Activated CD4-positive, alpha-beta memory T cell treated with anti-CD3 and anti-CD28 coated beads, Interleukin-2, amount 10 ng/mL, durations not matched to agents 7 days and 5 days (primary cell): ENCODE measurements around the gene MYO1E. TPM values are rescaled to one million over a fixed set of nuclear protein-coding genes. Genes with fewer than 3 reads are reported as not detected.
"Not testable (repeated sequence)": the region's sequence is repeated elsewhere in the genome, so short reads cannot be mapped to it uniquely, and the experiment has no call there.

Source experiments
- CTCF ChIA-PET: fragments of 350-600 bp; sonication (Branson Sonifier 250); formaldehyde crosslinking; loops from one replicate; lab custom pipeline; 2021; ENCODE audit warnings: antibody characterized with exemption, inconsistent platforms; lab: Charles Lee
- POLR2A ChIA-PET: fragments of 350-600 bp; sonication (Branson Sonifier 250); formaldehyde crosslinking; loops from one replicate; lab custom pipeline; 2021; ENCODE audit warnings: antibody characterized with exemption; lab: Charles Lee
- DNase-seq: peaks from one replicate; pipeline ENCODE4 v3.0.0-alpha.2; 2020
- H3K27ac Mint-ChIP-seq: one replicate; pipeline ENCODE4 v1.8.0; 2021; ENCODE audit warnings: mild to moderate bottlenecking, mixed read lengths
- H3K27me3 Mint-ChIP-seq: one replicate; pipeline ENCODE4 v1.8.0; 2021; ENCODE audit warnings: mixed read lengths
- H3K36me3 Mint-ChIP-seq: one replicate; pipeline ENCODE4 v1.8.0; 2021; ENCODE audit warnings: low read depth, mixed read lengths
- H3K4me1 Mint-ChIP-seq: one replicate; pipeline ENCODE4 v1.8.0; 2021; ENCODE audit warnings: mixed read lengths
- H3K4me3 Mint-ChIP-seq: one replicate; pipeline ENCODE4 v1.8.0; 2021; ENCODE audit warnings: mild to moderate bottlenecking, mixed read lengths
- H3K9me3 Mint-ChIP-seq: one replicate; pipeline ENCODE4 v1.8.0; 2021; ENCODE audit warnings: mixed read lengths
- total RNA-seq, 2 experiments: library from RNA; stranded (reverse); gene quantifications; one replicate each; pipeline ENCODE4 v1.2.3, GENCODE V29; 2021

The MYO1E gene
- total RNA-seq, 2 experiments from 2014 or later = 40.8 to 46.1 TPM

DNA sequence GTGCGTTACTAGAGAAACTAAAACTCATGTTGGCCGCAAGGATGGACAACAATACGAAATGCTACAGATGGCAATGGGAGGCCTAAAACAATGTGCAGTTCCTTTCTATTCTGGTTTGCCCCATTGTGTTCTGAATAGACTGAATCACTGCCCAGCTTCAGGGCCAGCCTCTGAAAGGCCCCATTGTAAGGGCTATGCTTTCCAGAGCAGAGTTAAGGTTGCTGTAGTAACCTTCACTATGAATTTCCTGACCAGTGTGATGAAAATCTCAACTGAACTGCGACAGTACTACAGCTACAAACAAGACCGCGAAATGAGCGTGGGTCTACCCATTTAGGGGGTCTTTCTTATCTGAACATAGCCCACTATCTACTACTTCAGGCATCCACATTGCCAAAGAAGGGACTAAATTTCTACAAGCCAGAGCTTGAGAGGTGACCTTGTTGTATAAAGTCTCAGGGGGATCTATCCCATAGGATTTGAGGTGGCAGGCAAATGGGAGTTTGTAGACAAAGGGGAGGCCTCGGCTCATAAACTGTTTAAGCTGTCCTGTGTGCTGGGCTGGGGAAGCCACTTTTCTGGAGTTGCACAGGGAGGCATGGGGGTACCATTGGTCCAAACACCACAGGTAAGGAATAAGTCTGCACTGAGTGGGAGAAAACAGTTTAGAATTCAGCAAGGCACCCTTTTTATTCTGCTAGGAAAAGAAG lies 80.1 kb downstream of the MYO1E start:
- no peak for DNase-seq
- Mint-ChIP-seq H3K27ac (no peak overlapping the region), H3K9me3 (no peaks in the 10 kb centered on the region), H3K4me3 (no peak overlapping the region), H3K27me3 (peaks cover 34% of the 10 kb centered on the region), H3K4me1 (peaks cover 16% of the 10 kb centered on the region), H3K36me3 (no peaks in the 10 kb centered on the region)
- ChIA-PET POLR2A (no interaction called here), CTCF (interaction anchor here (1.1 to 2.6 kb wide), 2 partner anchors 14 to 45 kb away, joined by 5 to 6 read pairs; no protein-coding TSS in a partner anchor)

DNA sequence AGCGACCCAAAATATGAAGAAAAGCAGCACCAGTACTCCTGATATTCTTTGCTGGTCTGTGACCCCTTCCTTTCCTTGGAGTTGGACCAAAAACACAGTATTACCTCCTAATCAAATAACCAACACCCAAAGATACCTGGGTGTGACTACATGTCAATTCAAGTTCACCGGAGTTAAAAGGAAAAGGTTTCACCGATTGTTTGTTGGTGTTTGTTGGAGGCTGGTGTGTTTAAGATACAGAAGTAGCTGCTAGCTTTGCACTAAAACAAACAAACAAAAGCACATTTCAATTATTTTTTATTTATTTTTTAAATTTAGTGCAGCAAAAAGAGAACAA lies 81.5 kb downstream of the MYO1E start:
- ChIA-PET CTCF (interaction anchor here (2.6 kb wide), 1 partner anchor 44 kb away, joined by 6 read pairs; no protein-coding TSS in a partner anchor), POLR2A (no interaction called here)
- no peaks in the 10 kb centered on the region for H3K36me3 Mint-ChIP-seq
- DNase-seq = no peak
- peaks cover 39% of the 10 kb centered on the region for H3K27me3 Mint-ChIP-seq
- no peak overlapping the region for H3K4me3 Mint-ChIP-seq
- peaks cover 10% of the 10 kb centered on the region for H3K4me1 Mint-ChIP-seq
- H3K9me3 Mint-ChIP-seq = no peaks in the 10 kb centered on the region
- H3K27ac Mint-ChIP-seq = no peak overlapping the region

DNA sequence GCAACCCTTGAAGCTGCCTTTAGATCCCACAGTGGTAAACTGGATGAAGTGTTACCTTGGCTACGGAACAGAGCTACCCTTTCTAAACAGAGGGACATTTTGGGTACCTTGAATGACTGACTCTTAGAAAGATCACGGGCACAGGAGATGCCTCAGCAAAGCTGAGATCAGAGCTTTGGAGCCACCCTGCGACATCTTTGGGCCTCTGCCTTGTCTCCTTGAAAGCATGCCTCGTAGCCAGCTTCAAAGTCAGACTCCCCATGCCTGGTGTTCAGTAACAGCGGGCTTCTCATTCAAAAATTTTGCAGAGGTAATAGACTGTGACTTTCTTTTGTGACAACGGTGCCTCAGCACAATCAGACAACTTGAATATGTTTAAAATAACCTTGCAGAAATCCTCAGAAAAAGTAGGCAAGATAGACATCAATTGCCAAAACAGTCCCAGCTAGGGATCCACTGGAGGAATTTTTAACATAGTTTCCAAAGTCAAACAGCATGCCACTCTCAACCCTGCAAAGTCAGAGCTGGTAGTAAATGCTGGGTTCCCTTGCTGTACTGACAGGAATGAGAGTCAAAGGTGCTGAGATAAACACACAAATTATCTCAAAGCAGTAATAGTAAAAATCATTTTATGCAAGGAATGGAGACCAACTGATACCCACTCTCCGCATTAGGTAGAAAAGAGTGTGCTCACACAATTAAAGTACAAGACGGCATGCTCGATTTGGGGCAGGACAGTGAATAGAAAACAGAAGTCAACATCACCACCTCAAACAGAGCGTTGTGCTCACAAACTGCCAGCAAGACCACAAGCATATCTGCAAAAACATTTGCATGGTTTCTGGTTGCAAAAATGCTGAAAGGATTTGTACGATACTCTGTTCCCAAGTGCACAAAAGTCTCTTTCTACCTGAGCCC lies 82.1 kb downstream of the MYO1E start:
- ChIA-PET POLR2A (no interaction called here), CTCF (interaction anchor here (1.3 kb wide), 1 partner anchor 43 kb away, joined by 3 read pairs; no protein-coding TSS in a partner anchor)
- no peaks in the 10 kb centered on the region for H3K9me3 Mint-ChIP-seq
- no peak overlapping the region for H3K27ac Mint-ChIP-seq
- H3K4me3 Mint-ChIP-seq = no peak overlapping the region
- peaks cover 9% of the 10 kb centered on the region for H3K4me1 Mint-ChIP-seq
- peaks cover 36% of the 10 kb centered on the region for H3K27me3 Mint-ChIP-seq
- no peaks in the 10 kb centered on the region for H3K36me3 Mint-ChIP-seq
- DNase-seq = no peak

DNA sequence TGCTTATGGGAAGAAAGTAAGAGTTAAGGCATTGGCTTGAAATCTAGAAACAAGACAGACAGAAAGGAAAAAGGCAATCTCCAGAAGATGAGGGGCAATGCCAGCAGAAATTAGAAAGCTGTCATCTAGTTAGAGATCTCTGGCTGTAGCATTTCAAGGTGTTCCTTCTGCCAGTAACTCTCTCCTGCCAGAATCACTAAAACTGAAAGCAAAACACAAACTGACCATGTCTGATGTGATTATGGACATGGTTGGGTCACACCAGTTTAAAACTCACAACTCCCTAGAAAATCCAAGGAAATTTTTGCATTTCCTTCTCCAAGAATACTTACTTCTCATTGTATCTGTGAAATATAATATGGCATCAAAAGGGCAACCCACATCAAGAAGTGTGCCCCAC lies 83.1 kb downstream of the MYO1E start:
- CTCF ChIA-PET = interaction anchor here (1.3 kb wide), 1 partner anchor 42 kb away, joined by 3 read pairs; no protein-coding TSS in a partner anchor
- peaks cover 8% of the 10 kb centered on the region for H3K4me1 Mint-ChIP-seq
- POLR2A ChIA-PET = interaction anchor here (1.2 kb wide), 1 partner anchor 11 kb away, joined by 3 read pairs; no protein-coding TSS in a partner anchor

DNA sequence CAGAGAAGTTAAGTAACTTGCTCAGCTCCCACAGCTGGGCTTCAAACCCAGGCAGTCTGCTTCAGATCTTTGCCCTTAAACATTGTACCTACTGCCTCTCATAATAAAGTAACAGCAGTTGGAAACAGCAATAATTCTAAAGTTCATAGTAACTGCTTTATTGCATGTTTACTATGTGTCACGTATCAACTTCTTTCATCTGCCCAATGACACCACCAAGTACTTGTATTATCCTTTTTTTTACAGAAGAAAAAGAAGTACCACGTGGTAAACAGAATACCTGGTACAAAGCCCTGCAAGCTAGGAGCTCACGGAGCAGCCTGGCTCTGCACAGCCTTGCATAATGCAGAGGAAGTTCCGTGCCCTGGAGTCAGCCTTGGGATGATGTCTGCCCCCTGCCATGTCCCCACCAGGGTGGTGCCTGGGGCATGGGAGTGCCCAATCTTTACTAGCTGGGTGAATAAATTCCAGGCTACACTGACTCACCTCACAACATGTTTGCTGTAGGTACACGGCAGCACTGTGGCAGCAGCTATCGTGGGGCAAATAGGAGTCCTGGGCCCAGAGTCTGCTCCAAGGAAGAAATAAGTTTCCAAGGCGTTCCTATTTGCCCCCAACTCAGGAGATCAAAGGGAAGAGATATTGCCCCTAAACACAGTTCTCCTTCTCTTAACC lies 88.8 kb downstream of the MYO1E start:
- ChIA-PET CTCF (interaction anchor here (0.5 kb wide), 1 partner anchor 36 kb away, joined by 3 read pairs; no protein-coding TSS in a partner anchor), POLR2A (no interaction called here)
- H3K27ac Mint-ChIP-seq = no peak overlapping the region
- H3K4me1 Mint-ChIP-seq = peaks cover 12% of the 10 kb centered on the region
- no peaks in the 10 kb centered on the region for H3K36me3 Mint-ChIP-seq
- peaks cover 26% of the 10 kb centered on the region for H3K27me3 Mint-ChIP-seq
- DNase-seq = no peak
- no peak overlapping the region for H3K4me3 Mint-ChIP-seq
- H3K9me3 Mint-ChIP-seq = no peaks in the 10 kb centered on the region

More for the DNA sequence above, 83.1 kb downstream of the MYO1E start:
- Mint-ChIP-seq H3K27me3 (peaks cover 35% of the 10 kb centered on the region), H3K4me3 (no peak overlapping the region), H3K9me3 (no peaks in the 10 kb centered on the region), H3K27ac (no peak overlapping the region), H3K36me3 (no peaks in the 10 kb centered on the region)
- no peak for DNase-seq

DNA sequence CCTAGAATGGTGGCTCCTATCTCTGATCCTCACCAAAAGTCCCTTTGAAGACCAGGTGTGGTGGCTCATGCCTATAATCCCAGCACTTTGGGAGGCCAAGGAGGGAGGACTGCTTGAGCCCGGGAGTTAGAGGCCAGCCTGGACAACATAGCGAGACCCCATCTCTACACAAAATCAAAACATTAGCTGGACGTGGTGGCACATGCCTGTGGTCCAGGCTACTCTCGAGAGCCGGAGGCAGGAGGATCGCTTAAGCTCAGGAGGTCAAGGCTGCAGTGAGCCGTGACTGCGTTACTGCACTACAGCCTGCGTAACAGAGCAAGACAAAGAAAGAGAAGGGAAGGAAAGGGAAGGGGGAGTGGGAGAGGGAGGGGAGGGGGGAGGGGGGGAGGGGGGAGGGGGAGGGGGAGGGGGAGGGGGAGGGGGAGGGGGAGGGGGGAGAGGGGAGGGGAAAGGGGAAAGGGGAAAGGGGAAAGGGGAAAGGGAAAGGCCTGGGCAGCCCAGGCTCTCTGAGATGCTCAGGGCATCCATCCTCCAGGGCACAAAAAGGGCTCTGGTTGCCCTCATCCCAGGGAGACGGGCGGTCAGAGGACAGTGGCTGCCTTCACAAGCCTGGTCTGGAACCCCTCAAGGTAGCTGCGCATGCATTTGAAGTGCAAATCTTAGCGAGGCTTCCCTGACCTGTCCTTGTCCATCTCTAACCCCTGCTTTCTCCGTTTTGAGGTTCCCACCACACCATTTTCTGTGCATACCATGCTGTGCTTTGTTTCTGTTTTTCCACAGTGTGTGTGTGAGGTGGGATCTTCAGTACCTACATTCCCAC lies 89.9 kb downstream of the MYO1E start:
- Mint-ChIP-seq H3K4me1 (peaks cover 11% of the 10 kb centered on the region), H3K27me3 (peaks cover 28% of the 10 kb centered on the region), H3K27ac (no peak overlapping the region), H3K4me3 (no peak overlapping the region), H3K36me3 (no peaks in the 10 kb centered on the region), H3K9me3 (no peaks in the 10 kb centered on the region)
- DNase-seq = no peak
- POLR2A ChIA-PET = no interaction called here
- CTCF ChIA-PET = no interaction called here

DNA sequence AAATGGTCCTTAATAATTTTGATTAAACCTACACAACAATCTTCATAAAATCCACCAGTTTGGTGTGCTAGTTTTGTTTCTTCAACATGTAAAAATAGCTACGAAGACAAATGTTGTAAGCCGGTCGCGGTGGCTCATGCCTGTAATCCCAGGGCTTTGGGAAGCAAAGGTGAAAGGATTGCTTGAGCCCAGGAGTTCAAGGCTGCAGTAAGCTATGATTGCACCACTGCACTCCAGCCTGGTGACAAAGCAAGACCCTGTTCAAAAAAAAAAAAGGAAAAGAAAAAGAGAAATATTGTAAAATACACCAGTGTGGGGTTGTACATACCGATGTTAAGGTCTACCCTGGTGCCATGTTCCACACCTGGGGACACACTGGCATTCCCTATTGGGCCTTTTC lies 91.0 kb downstream of the MYO1E start:
- CTCF ChIA-PET = no interaction called here
- no peak for DNase-seq
- Mint-ChIP-seq H3K27me3 (peaks cover 32% of the 10 kb centered on the region), H3K9me3 (no peaks in the 10 kb centered on the region), H3K4me3 (no peak overlapping the region), H3K36me3 (no peaks in the 10 kb centered on the region), H3K4me1 (peaks cover 13% of the 10 kb centered on the region), H3K27ac (no peak overlapping the region)
- POLR2A ChIA-PET = no interaction called here

DNA sequence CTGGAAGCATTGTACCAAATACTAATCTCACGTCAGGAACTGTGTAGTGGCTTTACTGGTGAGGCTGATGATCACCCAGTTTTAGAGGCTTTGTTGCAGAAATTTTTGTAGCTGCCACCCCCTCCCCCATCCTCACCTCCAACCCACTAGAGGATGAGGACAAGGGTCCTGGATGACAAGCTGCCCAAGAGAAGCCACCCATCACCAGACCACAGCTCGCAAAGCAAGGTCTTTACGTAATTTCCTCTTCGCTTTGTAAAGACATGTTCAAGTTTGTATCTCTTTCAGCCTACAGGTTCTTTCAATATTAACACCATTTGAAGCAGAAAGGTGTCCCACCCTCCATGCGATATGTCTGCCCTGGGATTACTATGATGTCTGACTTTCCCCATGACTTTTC lies 91.8 kb downstream of the MYO1E start:
- Mint-ChIP-seq H3K9me3 (no peaks in the 10 kb centered on the region), H3K36me3 (no peaks in the 10 kb centered on the region), H3K27me3 (peaks cover 29% of the 10 kb centered on the region), H3K4me3 (no peak overlapping the region), H3K27ac (no peak overlapping the region), H3K4me1 (peaks cover 21% of the 10 kb centered on the region)
- ChIA-PET POLR2A (interaction anchor here (1.1 kb wide), 2 partner anchors 20 to 63 kb away, joined by 3 to 4 read pairs; no protein-coding TSS in a partner anchor), CTCF (interaction anchor here (0.6 kb wide), 1 partner anchor 54 kb away, joined by 3 read pairs; no protein-coding TSS in a partner anchor)
- DNase-seq = no peak

DNA sequence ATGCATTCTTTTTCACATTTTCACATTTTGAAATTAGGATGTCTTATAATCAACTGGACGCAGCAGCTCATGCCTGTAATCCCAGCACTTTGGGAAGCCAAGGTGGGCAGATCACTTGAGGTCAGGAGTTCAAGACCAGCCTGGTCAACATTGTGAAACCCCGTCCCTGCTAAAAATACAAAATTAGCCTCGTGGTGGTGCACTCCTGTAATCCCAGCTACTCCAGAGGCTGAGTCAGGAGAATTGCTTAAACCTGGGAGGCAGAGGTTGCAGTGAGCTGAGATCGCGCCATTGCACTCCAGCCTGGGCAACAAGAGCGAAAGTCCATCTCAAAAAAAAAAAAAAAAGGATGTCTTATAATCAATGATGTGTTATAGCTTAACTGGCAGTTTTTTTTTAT lies 92.4 kb downstream of the MYO1E start:
- H3K27ac Mint-ChIP-seq, DNase-seq, H3K4me3 Mint-ChIP-seq, H3K9me3 Mint-ChIP-seq, H3K36me3 Mint-ChIP-seq: not testable (repeated sequence)
- peaks cover 31% of the 10 kb centered on the region for H3K27me3 Mint-ChIP-seq
- H3K4me1 Mint-ChIP-seq = peaks cover 27% of the 10 kb centered on the region
- CTCF ChIA-PET = interaction anchor here (0.6 to 1.4 kb wide), 2 partner anchors 33 to 284 kb away, joined by 3 to 5 read pairs; no protein-coding TSS in a partner anchor
- POLR2A ChIA-PET = interaction anchor here (1.1 kb wide), 2 partner anchors 20 to 63 kb away, joined by 3 to 4 read pairs; no protein-coding TSS in a partner anchor

DNA sequence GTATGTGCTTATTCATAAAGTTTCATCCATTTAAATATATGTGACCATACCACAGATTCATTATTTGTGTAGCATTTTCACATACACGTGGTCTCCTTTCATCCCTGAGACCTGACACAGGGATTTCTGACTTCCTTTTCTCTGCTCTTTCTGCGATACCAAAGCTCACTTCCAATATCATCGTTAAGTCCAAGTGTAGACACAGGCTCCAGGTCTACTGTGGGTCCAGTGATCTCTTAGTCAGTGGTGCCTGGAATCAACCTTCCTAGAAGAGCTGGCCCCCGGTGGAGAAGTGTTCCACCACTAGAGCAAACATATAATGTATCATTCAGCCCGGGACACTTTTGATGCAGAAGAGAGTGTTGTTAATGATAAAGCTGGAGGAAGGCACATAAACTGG lies 93.6 kb downstream of the MYO1E start:
- Mint-ChIP-seq H3K27me3 (peaks cover 30% of the 10 kb centered on the region), H3K4me3 (no peak overlapping the region), H3K36me3 (peaks cover 6% of the 10 kb centered on the region), H3K4me1 (peaks cover 40% of the 10 kb centered on the region), H3K27ac (no peak overlapping the region), H3K9me3 (no peaks in the 10 kb centered on the region)
- no peak for DNase-seq
- ChIA-PET POLR2A (no interaction called here), CTCF (interaction anchor here (1.0 to 1.4 kb wide), 2 partner anchors 13 to 32 kb away, joined by 5 read pairs; no protein-coding TSS in a partner anchor)

DNA sequence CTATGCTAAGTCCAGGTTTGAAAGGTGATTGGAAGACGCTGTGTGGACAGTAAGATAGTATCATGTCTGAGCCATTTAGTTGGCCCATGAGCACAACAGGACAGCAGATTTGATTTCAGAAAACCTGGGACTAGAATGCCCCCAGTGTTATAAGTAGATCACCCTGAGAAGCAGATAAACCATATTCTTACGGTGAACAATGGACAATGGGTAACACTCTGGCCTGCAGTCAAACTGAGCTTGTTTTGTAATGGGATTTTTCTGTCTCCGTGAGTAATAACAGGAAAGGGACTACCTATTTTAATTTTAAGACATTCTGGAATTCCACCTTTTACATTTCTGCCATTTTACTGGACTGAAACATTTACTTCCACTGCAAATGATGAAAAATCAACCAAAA lies 94.6 kb downstream of the MYO1E start:
- Mint-ChIP-seq H3K36me3 (peaks cover 11% of the 10 kb centered on the region), H3K27ac (no peak overlapping the region), H3K4me1 (peaks cover 49% of the 10 kb centered on the region), H3K4me3 (no peak overlapping the region), H3K9me3 (no peaks in the 10 kb centered on the region), H3K27me3 (peaks cover 30% of the 10 kb centered on the region)
- ChIA-PET CTCF (interaction anchor here (1.0 kb wide), 1 partner anchor 14 kb away, joined by 5 read pairs; no protein-coding TSS in a partner anchor), POLR2A (no interaction called here)
- DNase-seq = no peak
